ENCODE results near the gene KCNIP1. TPM values are rescaled to one million over a fixed set of nuclear protein-coding genes. Genes with fewer than 3 reads are reported as not detected.

KCNIP1 gene
- total RNA-seq, 2 donors from 2014 or later, result 0.52 to 0.99 TPM

DNA sequence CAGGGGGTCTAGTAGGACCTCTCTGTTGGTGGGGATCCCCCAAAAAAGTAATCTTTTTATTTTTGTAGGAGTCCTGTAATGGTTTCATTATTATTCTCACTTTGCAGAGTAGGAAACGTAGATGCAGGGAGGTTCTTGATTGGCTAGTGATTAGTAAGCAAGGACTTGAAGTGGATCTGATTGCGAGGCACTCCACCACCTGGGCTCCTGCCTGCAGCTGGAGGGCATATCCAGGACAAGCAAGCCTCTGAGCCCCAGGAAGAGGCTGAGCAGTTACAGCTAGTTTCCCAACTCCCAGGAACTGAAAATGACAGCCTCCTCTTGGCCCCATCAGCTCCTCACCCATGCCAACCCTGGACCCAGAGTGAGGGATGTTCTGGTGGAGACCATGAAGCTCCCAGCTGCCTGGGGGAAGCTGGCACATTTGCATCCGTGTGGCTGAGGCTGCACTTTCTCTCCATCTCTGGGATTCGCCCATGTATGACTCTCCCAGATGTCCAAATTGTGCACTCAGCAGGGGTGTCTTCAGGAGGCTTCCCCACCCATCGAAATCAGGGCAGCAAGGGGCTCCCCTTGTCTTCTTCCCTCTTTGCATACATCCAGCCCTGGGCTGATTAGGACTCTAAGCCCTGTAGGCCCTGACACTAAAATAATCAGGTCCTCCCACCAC is 10.2 kb downstream of the KCNIP1 start:
- WGBS, 2 donors, result 66 to 82% methylated on average over 5 of the region's 5 CpGs
- H3K9me3 ChIP-seq, result no peaks in the 10 kb centered on the region
- DNase-seq (no peak), ATAC-seq (no peak)
- intact Hi-C loops (cut with DNase I), result no loop called here
- H3K4me3 ChIP-seq, result no peak overlapping the region
- no peaks in the 10 kb centered on the region for H3K27me3 ChIP-seq
- H3K27ac ChIP-seq, result no peak overlapping the region
- TF ChIP-seq, protein P1, sequence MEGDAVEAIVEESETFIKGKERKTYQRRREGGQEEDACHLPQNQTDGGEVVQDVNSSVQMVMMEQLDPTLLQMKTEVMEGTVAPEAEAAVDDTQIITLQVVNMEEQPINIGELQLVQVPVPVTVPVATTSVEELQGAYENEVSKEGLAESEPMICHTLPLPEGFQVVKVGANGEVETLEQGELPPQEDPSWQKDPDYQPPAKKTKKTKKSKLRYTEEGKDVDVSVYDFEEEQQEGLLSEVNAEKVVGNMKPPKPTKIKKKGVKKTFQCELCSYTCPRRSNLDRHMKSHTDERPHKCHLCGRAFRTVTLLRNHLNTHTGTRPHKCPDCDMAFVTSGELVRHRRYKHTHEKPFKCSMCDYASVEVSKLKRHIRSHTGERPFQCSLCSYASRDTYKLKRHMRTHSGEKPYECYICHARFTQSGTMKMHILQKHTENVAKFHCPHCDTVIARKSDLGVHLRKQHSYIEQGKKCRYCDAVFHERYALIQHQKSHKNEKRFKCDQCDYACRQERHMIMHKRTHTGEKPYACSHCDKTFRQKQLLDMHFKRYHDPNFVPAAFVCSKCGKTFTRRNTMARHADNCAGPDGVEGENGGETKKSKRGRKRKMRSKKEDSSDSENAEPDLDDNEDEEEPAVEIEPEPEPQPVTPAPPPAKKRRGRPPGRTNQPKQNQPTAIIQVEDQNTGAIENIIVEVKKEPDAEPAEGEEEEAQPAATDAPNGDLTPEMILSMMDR (IDR thresholded peaks at IDR 0.05), result no peak
- no peak for TF ChIP-seq POLR2A (IDR thresholded peaks at IDR 0.05)
- no peaks in the 10 kb centered on the region for H3K4me1 ChIP-seq
- H3K36me3 ChIP-seq (replicated peaks in 1 of 2; ENCODE audit: insufficient read depth in 1 of 2, low read depth in 2 of 2), result no peaks in the 10 kb centered on the region

DNA sequence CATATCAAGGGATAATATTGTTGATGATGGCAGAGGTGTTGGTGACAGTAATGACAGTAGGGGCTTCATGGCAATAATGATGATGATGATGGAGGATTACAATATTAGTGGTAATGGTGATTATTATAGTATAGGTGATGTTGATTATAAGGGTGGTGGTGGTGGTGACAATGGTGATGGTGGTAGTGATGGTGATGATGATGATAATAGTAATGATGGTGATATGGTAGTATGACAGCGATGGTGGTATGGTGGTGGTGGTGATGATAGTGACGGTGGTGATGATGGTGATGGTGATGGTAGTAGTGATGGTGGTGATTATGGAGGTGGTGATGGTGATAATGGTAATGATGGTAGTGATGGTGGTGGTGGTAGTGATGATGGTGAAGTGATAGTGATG is 13.6 kb downstream of the KCNIP1 start:
- no peaks in the 10 kb centered on the region for H3K9me3 ChIP-seq
- WGBS, 2 donors, result 84 to 86% methylated on average over 2 of the region's 2 CpGs
- H3K27me3 ChIP-seq, result no peaks in the 10 kb centered on the region
- H3K4me3 ChIP-seq, result no peak overlapping the region
- no peak for TF ChIP-seq POLR2A (IDR thresholded peaks at IDR 0.05)
- TF ChIP-seq, protein P1 (IDR thresholded peaks at IDR 0.05), result no peak
- no peak for ATAC-seq
- intact Hi-C loops (cut with DNase I), result no loop called here
- peaks cover 7% of the 10 kb centered on the region for H3K4me1 ChIP-seq
- no peak for DNase-seq
- no peaks in the 10 kb centered on the region for H3K36me3 ChIP-seq (replicated peaks in 1 of 2; ENCODE audit: insufficient read depth in 1 of 2, low read depth in 2 of 2)
- no peak overlapping the region for H3K27ac ChIP-seq

DNA sequence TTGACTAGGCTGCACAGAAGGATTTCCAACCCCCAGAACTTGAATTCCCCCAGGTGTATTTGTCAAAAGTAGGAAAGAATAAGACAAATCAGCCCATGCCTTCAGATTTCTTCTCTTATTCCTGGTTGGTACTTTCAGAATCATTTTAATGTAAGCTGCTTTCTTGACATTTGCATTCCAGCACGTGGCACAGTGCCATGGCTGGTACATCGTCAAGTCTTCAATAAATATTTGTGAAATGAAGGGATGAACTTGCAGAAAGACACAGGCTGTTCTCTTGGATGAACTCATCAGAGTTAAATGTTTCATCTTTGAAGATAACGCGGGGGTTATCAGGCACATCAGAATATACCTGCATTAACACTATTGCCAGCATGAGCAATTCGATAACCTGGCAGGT is 14.5 kb downstream of the KCNIP1 start:
- no peak for DNase-seq
- ATAC-seq, result no peak
- WGBS, 2 donors, result 65 to 66% methylated on average over 4 to 5 of the region's 5 CpGs
- no peaks in the 10 kb centered on the region for H3K9me3 ChIP-seq
- H3K27ac ChIP-seq, result no peak overlapping the region
- no peaks in the 10 kb centered on the region for H3K27me3 ChIP-seq
- H3K4me1 ChIP-seq, result peaks cover 16% of the 10 kb centered on the region
- H3K36me3 ChIP-seq (replicated peaks in 1 of 2; ENCODE audit: insufficient read depth in 1 of 2, low read depth in 2 of 2), result no peaks in the 10 kb centered on the region
- TF ChIP-seq, protein P1 (IDR thresholded peaks at IDR 0.05), result no peak
- TF ChIP-seq POLR2A (IDR thresholded peaks at IDR 0.05), result no peak
- H3K4me3 ChIP-seq, result no peak overlapping the region
- intact Hi-C loops (cut with DNase I), result no loop called here

DNA sequence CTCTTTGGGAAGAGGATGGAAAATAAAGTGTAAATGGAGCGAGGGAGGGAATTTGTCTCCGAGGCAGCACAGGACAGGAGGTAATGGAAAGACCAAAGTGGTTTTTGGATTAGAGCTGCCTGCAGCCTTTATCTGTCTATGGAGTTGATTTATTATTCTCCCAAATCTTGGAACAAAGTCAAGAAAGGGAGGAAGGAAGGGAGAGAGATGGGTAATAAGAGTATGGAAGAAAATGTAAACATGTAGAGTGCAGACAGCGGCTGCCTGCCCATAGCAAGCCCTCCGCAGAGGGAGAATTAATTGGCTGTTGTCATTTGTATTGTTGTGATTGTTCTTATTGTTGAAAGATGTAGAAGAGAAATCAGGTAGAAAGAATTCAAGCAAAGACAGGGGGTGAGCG is 15.7 kb downstream of the KCNIP1 start:
- no peak for ATAC-seq
- intact Hi-C loops (cut with DNase I), result no loop called here
- H3K36me3 ChIP-seq (replicated peaks in 1 of 2; ENCODE audit: insufficient read depth in 1 of 2, low read depth in 2 of 2), result no peaks in the 10 kb centered on the region
- DNase-seq, result no peak
- H3K27me3 ChIP-seq, result no peaks in the 10 kb centered on the region
- TF ChIP-seq, protein P1 (IDR thresholded peaks at IDR 0.05), result no peak
- no peak for TF ChIP-seq POLR2A (IDR thresholded peaks at IDR 0.05)
- H3K4me1 ChIP-seq, result peaks cover 22% of the 10 kb centered on the region
- no peaks in the 10 kb centered on the region for H3K9me3 ChIP-seq
- H3K4me3 ChIP-seq, result no peak overlapping the region
- 61 to 67% methylated on average over 5 of the region's 5 CpGs for WGBS, 2 donors
- no peak overlapping the region for H3K27ac ChIP-seq

DNA sequence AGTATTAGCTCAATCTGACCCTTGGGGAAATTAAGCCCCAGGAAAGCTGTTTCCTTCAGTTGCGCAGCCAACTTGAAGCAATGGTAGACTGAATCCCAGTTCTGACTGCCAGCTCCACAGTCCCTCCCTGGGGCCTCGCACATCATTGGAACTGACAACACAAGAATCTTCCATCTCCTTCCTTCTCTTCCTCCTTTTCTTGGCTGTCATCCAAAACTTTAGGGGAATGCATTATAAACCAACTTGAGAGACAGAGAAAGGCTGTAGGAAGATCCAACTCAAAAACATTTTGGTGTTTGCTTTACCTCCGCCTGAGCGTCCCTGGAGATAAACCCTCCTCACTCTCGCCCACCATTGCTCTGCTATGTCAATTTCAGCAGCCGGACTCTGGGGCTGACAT is 16.6 kb downstream of the KCNIP1 start:
- DNase-seq (no peak), ATAC-seq (no peak)
- TF ChIP-seq, protein P1 (IDR thresholded peaks at IDR 0.05), result no peak
- TF ChIP-seq POLR2A (IDR thresholded peaks at IDR 0.05), result no peak
- H3K27me3 ChIP-seq, result no peaks in the 10 kb centered on the region
- H3K9me3 ChIP-seq, result no peaks in the 10 kb centered on the region
- intact Hi-C loops (cut with DNase I), result no loop called here
- peaks cover 22% of the 10 kb centered on the region for H3K4me1 ChIP-seq
- no peak overlapping the region for H3K27ac ChIP-seq
- 64 to 77% methylated on average over 6 of the region's 6 CpGs for WGBS, 2 donors
- H3K4me3 ChIP-seq, result no peak overlapping the region
- no peaks in the 10 kb centered on the region for H3K36me3 ChIP-seq (replicated peaks in 1 of 2; ENCODE audit: insufficient read depth in 1 of 2, low read depth in 2 of 2)

All from body of pancreas (tissue), 4 donors.